Endodermal cell (in vitro differentiated cells): Measurements from ENCODE around the gene EPN2. TPM values are rescaled to one million over a fixed set of nuclear protein-coding genes. Genes with fewer than 3 reads are reported as not detected.
A peak's percentile ranks its signal among the peaks of the same experiment; 100 is the strongest.

Experiments used
- DNase-seq: peaks from one replicate; pipeline ENCODE4 v3.0.0-alpha.2; 2017
- H3K27ac ChIP-seq: 2 replicates; pipeline ENCODE4 v1.5.1; 2013; ENCODE audit warnings: mild to moderate bottlenecking, low read depth, low read length, moderate library complexity
- H3K27me3 ChIP-seq: 2 replicates; pipeline ENCODE4 v1.6.1; 2013; ENCODE audit warnings: mild to moderate bottlenecking, low read length, moderate library complexity; ENCODE audit not compliant: insufficient read depth, control insufficient read depth, poor library complexity, severe bottlenecking
- H3K36me3 ChIP-seq: 2 replicates; pipeline ENCODE4 v1.7.0; 2013; ENCODE audit warnings: mild to moderate bottlenecking, low read length, moderate library complexity; ENCODE audit not compliant: control insufficient read depth, insufficient read depth
- H3K4me1 ChIP-seq: one replicate; pipeline ENCODE4 v1.7.0; 2013; ENCODE audit warnings: low read length; ENCODE audit not compliant: control insufficient read depth, insufficient read depth
- H3K4me3 ChIP-seq: 2 replicates; pipeline ENCODE4 v1.5.1; 2013; ENCODE audit warnings: mild to moderate bottlenecking, low read length, moderate library complexity
- H3K9ac ChIP-seq: 2 replicates; pipeline ENCODE4 v1.6.1; 2013; ENCODE audit warnings: mild to moderate bottlenecking, low read length, moderate library complexity; ENCODE audit not compliant: poor library complexity, severe bottlenecking; ENCODE audit errors: extremely low read depth
- H3K9me3 ChIP-seq: 2 replicates; pipeline ENCODE4 v1.6.1; 2013; ENCODE audit warnings: mild to moderate bottlenecking, low read length, moderate library complexity; ENCODE audit not compliant: control insufficient read depth
- H3K27ac Mint-ChIP-seq: 2 replicates; pipeline ENCODE4 v1.8.0; 2020; ENCODE audit warnings: mixed read lengths
- H3K27me3 Mint-ChIP-seq: 2 replicates; pipeline ENCODE4 v1.8.0; 2021; ENCODE audit warnings: mild to moderate bottlenecking, mixed read lengths; ENCODE audit not compliant: insufficient read depth
- H3K36me3 Mint-ChIP-seq: 2 replicates; pipeline ENCODE4 v1.8.0; 2020; ENCODE audit warnings: low read depth, mixed read lengths
- H3K4me1 Mint-ChIP-seq: 2 replicates; pipeline ENCODE4 v1.8.0; 2020; ENCODE audit warnings: mixed read lengths
- H3K4me3 Mint-ChIP-seq: 2 replicates; pipeline ENCODE4 v1.8.0; 2020; ENCODE audit warnings: mild to moderate bottlenecking, moderate library complexity, mixed read lengths
- H3K9me3 Mint-ChIP-seq: 2 replicates; pipeline ENCODE4 v1.8.0; 2020; ENCODE audit warnings: mild to moderate bottlenecking, mixed read lengths
- CTCF ChIP-seq: fragments of 200-600 bp; sonication (generic); conservative IDR thresholded peaks from 2 replicates; pipeline ENCODE4 v1.5.0; 2021; ENCODE audit warnings: antibody characterized with exemption, mild to moderate bottlenecking
- WGBS, 2 experiments: methylation state at CpG; one replicate each; pipeline versions ENCODE4 v1.1.5 to v1.1.7; 2013; ENCODE audit warnings: missing lambda C conversion rate in 2 of 2, mixed read lengths in 1 of 2; ENCODE audit not compliant: insufficient coverage in 1 of 2, insufficient read length in 1 of 2; 5-methylcytosine and 5-hydroxymethylcytosine counted together
- total RNA-seq, 2 donors: library from RNA; stranded (reverse); fragmentation: NEBNext Ultra II Directional in 1 of 2; extraction: Animal tissue kit (Norgen Biotek cat#: 25700) in 1 of 2; gene quantifications; 2 replicates in 1 of 2; 3 replicates in 1 of 2; pipeline ENCODE4 v1.2.1, GENCODE V29; 2021

EPN2 gene
- total RNA-seq, 2 donors from 2014 or later = 46.0 to 50.9 TPM

- Histone ChIP-seq H3K27me3 (no peaks in the 10 kb centered on the region), H3K4me3 (no peak overlapping the region), H3K27ac (no peak overlapping the region), H3K9ac (no peak overlapping the region), H3K4me1 (no peaks in the 10 kb centered on the region), H3K9me3 (no peaks in the 10 kb centered on the region), H3K36me3 (peaks cover 5% of the 10 kb centered on the region)
- peak; percentile 39 for DNase-seq
- WGBS, 2 experiments = 95 to 100% methylated on average over 5 to 7 of the region's 7 CpGs
- peaks cover 6% of the 10 kb centered on the region for H3K4me1 Mint-ChIP-seq
- TF ChIP-seq CTCF = no peak
- H3K27ac Mint-ChIP-seq = no peak overlapping the region
- H3K9me3 Mint-ChIP-seq = no peaks in the 10 kb centered on the region
- H3K27me3 Mint-ChIP-seq = no peaks in the 10 kb centered on the region
- no peak overlapping the region for H3K4me3 Mint-ChIP-seq
- peaks cover 23% of the 10 kb centered on the region for H3K36me3 Mint-ChIP-seq
These were observed 120.2 kb downstream of the EPN2 start for GRCh38 chr17:19357351-19357750.

- Histone ChIP-seq H3K36me3 (peaks cover 5% of the 10 kb centered on the region), H3K27ac (no peak overlapping the region), H3K4me3 (no peak overlapping the region), H3K27me3 (no peaks in the 10 kb centered on the region), H3K9ac (no peak overlapping the region), H3K4me1 (no peaks in the 10 kb centered on the region), H3K9me3 (no peaks in the 10 kb centered on the region)
- Mint-ChIP-seq H3K27ac (no peak overlapping the region), H3K36me3 (peaks cover 23% of the 10 kb centered on the region), H3K27me3 (no peaks in the 10 kb centered on the region), H3K4me1 (peaks cover 6% of the 10 kb centered on the region), H3K9me3 (no peaks in the 10 kb centered on the region), H3K4me3 (no peak overlapping the region)
- no peak for DNase-seq
- 90 to 91% methylated on average over 6 to 7 of the region's 7 CpGs for WGBS, 2 experiments
- TF ChIP-seq CTCF = no peak
These were observed 120.6 kb downstream of the EPN2 start for GRCh38 chr17:19357761-19358160.

- peaks cover 3% of the 10 kb centered on the region for H3K4me1 ChIP-seq
- peaks cover 15% of the 10 kb centered on the region for H3K4me1 Mint-ChIP-seq
These were observed 122.0 kb downstream of the EPN2 start for GRCh38 chr17:19359151-19359550.

More at GRCh38 chr17:19359151-19359550, 122.0 kb downstream of the EPN2 start:
- H3K4me3 ChIP-seq = no peak overlapping the region
- Mint-ChIP-seq H3K27ac (no peak overlapping the region), H3K36me3 (peaks cover 23% of the 10 kb centered on the region), H3K9me3 (no peaks in the 10 kb centered on the region), H3K27me3 (no peaks in the 10 kb centered on the region), H3K4me3 (no peak overlapping the region)
- no peaks in the 10 kb centered on the region for H3K9me3 ChIP-seq
- DNase-seq = peak; percentile 37
- H3K36me3 ChIP-seq = peaks cover 5% of the 10 kb centered on the region
- no peak for TF ChIP-seq CTCF
- WGBS, 2 experiments = 91 to 98% methylated on average over 7 of the region's 7 CpGs
- H3K27ac ChIP-seq = no peak overlapping the region
- no peaks in the 10 kb centered on the region for H3K27me3 ChIP-seq
- H3K9ac ChIP-seq = no peak overlapping the region
